Hepatocyte (in vitro differentiated cells): ENCODE results near the gene TNS3.

ENCODE experiments used
- CTCF ChIP-seq: fragments of 200-600 bp; sonication (generic); IDR thresholded peaks from 2 replicates; pipeline ENCODE4 v1.5.1; 2016; ENCODE audit warnings: antibody characterized with exemption, mild to moderate bottlenecking; ENCODE audit not compliant: poor library complexity
- EZH2phosphoT487 ChIP-seq: fragments of 200-600 bp; sonication (generic); IDR thresholded peaks from one replicate; pipeline ENCODE4 v1.6.1; 2018; ENCODE audit warnings: antibody characterized with exemption, mild to moderate bottlenecking, low read depth, moderate library complexity; ENCODE audit not compliant: unreplicated experiment, severe bottlenecking

GRCh38 chr7:47421456-47421855 lies 160.5 kb downstream of the TNS3 start:
- TF ChIP-seq EZH2phosphoT487 (no peak), CTCF (no peak)
